Epithelial cell of prostate (primary cell): ENCODE results near the gene RNF207.

Experiments
- DNase-seq: peaks from one replicate; pipeline ENCODE4 v3.0.0-alpha.2; 2011; ENCODE audit warnings: low read depth, low spot score
- H3K27ac ChIP-seq: fragments of 450-650 bp; 2 replicates; pipeline ENCODE4 v1.5.1; 2017; ENCODE audit warnings: mild to moderate bottlenecking

RNF207 gene

GRCh38 chr1:6245869-6246496 is 40.1 kb downstream of the RNF207 start:
- DNase-seq = no peak
- no peak overlapping the region for H3K27ac ChIP-seq

GRCh38 chr1:6246497-6247467 is 40.9 kb downstream of the RNF207 start:
- H3K27ac ChIP-seq = peak overlapping the region; percentile 12
- no peak for DNase-seq

- no peak for DNase-seq
- no peak overlapping the region for H3K27ac ChIP-seq
Observed at GRCh38 chr1:6247651-6248050, 41.7 kb downstream of the RNF207 start.

- DNase-seq = no peak
- no peak overlapping the region for H3K27ac ChIP-seq
Observed at GRCh38 chr1:6248161-6248776, 42.4 kb downstream of the RNF207 start.

GRCh38 chr1:6248932-6249738 is 43.2 kb downstream of the RNF207 start:
- DNase-seq = no peak
- no peak overlapping the region for H3K27ac ChIP-seq

GRCh38 chr1:6249739-6250689 is 44.1 kb downstream of the RNF207 start:
- H3K27ac ChIP-seq = no peak overlapping the region
- DNase-seq = no peak

GRCh38 chr1:6251233-6251632 is 45.3 kb downstream of the RNF207 start:
- DNase-seq = no peak
- H3K27ac ChIP-seq = no peak overlapping the region

- no peak overlapping the region for H3K27ac ChIP-seq
- DNase-seq = no peak
Observed at GRCh38 chr1:6251681-6252373, 45.9 kb downstream of the RNF207 start.

GRCh38 chr1:6252374-6252710 is 46.4 kb downstream of the RNF207 start:
- no peak overlapping the region for H3K27ac ChIP-seq
- DNase-seq = no peak

GRCh38 chr1:6253380-6253779 is 47.5 kb downstream of the RNF207 start:
- DNase-seq = no peak
- no peak overlapping the region for H3K27ac ChIP-seq

GRCh38 chr1:6254691-6255090 is 48.8 kb downstream of the RNF207 start:
- DNase-seq = no peak
- H3K27ac ChIP-seq = no peak overlapping the region

GRCh38 chr1:6256645-6257044 is 50.7 kb downstream of the RNF207 start:
- no peak for DNase-seq

GRCh38 chr1:6257541-6258069 is 51.7 kb downstream of the RNF207 start:
- DNase-seq = no peak
- H3K27ac ChIP-seq = no peak overlapping the region

More at GRCh38 chr1:6256645-6257044, 50.7 kb downstream of the RNF207 start:
- no peak overlapping the region for H3K27ac ChIP-seq

GRCh38 chr1:6258675-6259074 is 52.8 kb downstream of the RNF207 start:
- H3K27ac ChIP-seq = peak overlapping the region; percentile 79
- DNase-seq = peak; percentile 49

GRCh38 chr1:6259491-6260362 is 53.8 kb downstream of the RNF207 start:
- H3K27ac ChIP-seq = peak overlapping the region; percentile 79
- DNase-seq = peak; percentile 37

GRCh38 chr1:6260433-6260934 is 54.6 kb downstream of the RNF207 start:
- DNase-seq = no peak
- peak overlapping the region; percentile 79 for H3K27ac ChIP-seq

GRCh38 chr1:6260961-6261614 is 55.2 kb downstream of the RNF207 start, which contains the start of gene GPR153:
GPR153 (minus strand) TSS chr1:6261098; CDS start chr1:6254905, 6,193 bp downstream.
- H3K27ac ChIP-seq = peak within 1 kb of the TSS; percentile 79
- no peak for DNase-seq
